Osteocyte (in vitro differentiated cells): ENCODE data around the gene LARGE1. TPM values are rescaled to one million over a fixed set of nuclear protein-coding genes. Genes with fewer than 3 reads are reported as not detected.

Experiments used
- DNase-seq: peaks from one replicate; pipeline ENCODE4 v3.0.0; 2021; ENCODE audit warnings: mixed read lengths; ENCODE audit not compliant: unreplicated experiment; ENCODE audit errors: extremely low spot score
- H3K27ac Mint-ChIP-seq: one replicate; pipeline ENCODE4 v1.8.0; 2021; ENCODE audit warnings: mild to moderate bottlenecking, mixed read lengths; ENCODE audit not compliant: unreplicated experiment
- H3K27me3 Mint-ChIP-seq: one replicate; pipeline ENCODE4 v1.8.0; 2021; ENCODE audit warnings: mixed read lengths; ENCODE audit not compliant: unreplicated experiment
- H3K36me3 Mint-ChIP-seq: one replicate; pipeline ENCODE4 v1.8.0; 2021; ENCODE audit warnings: mixed read lengths; ENCODE audit not compliant: unreplicated experiment
- H3K4me1 Mint-ChIP-seq: one replicate; pipeline ENCODE4 v1.8.0; 2021; ENCODE audit warnings: mixed read lengths; ENCODE audit not compliant: unreplicated experiment
- H3K4me3 Mint-ChIP-seq: one replicate; pipeline ENCODE4 v1.8.0; 2021; ENCODE audit warnings: mild to moderate bottlenecking, moderate library complexity, mixed read lengths; ENCODE audit not compliant: unreplicated experiment
- H3K9me3 Mint-ChIP-seq: one replicate; pipeline ENCODE4 v1.8.0; 2021; ENCODE audit warnings: mixed read lengths; ENCODE audit not compliant: unreplicated experiment
- total RNA-seq: library from RNA; stranded (reverse); gene quantifications from 2 replicates; pipeline ENCODE4 v1.2.1, GENCODE V29; 2021
- TF ChIP-seq, protein P1 (sequence below): fragments of 200-600 bp; sonication (generic); IDR thresholded peaks from 2 replicates; pipeline ENCODE4 v1.5.0; 2021; ENCODE audit warnings: antibody characterized with exemption, mild to moderate bottlenecking, moderate library complexity

The LARGE1 gene
- total RNA-seq, 1 donor from 2014 or later = 17.6 TPM

DNA sequence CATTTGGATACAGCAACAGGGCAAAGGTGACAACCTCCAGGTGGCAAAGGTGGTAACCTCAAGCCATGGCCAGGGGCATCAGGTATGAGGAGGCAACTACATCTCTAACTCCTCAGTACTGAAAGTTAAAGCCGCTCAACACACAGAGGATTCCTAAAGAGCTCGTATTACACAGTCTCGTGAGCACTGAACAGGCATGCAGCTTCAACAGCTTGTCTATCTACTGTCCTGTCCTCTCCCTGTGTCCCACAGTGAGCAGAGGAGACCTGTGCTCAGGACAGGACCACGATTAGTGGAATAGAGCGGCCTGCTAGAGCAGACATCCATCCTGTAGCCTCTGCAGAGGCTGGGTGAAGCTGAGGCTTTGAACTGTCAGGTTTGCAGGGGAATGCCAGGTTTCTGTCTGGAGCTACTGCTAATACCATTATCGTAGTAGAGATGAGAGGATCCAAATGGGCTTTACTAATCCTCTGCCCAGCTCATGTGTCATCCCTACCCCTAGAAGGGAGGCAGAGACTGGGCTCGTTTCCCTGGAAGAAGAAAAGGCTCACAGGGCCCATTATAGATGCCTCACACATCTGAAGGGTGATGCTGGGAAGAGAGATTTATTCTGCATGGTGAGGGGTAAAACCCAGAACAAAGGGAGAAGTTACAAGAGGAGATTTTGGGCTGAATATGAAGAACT is 415.2 kb downstream of the LARGE1 start:
- H3K4me1 Mint-ChIP-seq = no peaks in the 10 kb centered on the region
- no peaks in the 10 kb centered on the region for H3K9me3 Mint-ChIP-seq
- no peak overlapping the region for H3K27ac Mint-ChIP-seq
- TF ChIP-seq, protein P1, sequence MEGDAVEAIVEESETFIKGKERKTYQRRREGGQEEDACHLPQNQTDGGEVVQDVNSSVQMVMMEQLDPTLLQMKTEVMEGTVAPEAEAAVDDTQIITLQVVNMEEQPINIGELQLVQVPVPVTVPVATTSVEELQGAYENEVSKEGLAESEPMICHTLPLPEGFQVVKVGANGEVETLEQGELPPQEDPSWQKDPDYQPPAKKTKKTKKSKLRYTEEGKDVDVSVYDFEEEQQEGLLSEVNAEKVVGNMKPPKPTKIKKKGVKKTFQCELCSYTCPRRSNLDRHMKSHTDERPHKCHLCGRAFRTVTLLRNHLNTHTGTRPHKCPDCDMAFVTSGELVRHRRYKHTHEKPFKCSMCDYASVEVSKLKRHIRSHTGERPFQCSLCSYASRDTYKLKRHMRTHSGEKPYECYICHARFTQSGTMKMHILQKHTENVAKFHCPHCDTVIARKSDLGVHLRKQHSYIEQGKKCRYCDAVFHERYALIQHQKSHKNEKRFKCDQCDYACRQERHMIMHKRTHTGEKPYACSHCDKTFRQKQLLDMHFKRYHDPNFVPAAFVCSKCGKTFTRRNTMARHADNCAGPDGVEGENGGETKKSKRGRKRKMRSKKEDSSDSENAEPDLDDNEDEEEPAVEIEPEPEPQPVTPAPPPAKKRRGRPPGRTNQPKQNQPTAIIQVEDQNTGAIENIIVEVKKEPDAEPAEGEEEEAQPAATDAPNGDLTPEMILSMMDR = no peak
- H3K36me3 Mint-ChIP-seq = no peaks in the 10 kb centered on the region
- no peak for DNase-seq
- H3K27me3 Mint-ChIP-seq = no peaks in the 10 kb centered on the region
- no peak overlapping the region for H3K4me3 Mint-ChIP-seq

DNA sequence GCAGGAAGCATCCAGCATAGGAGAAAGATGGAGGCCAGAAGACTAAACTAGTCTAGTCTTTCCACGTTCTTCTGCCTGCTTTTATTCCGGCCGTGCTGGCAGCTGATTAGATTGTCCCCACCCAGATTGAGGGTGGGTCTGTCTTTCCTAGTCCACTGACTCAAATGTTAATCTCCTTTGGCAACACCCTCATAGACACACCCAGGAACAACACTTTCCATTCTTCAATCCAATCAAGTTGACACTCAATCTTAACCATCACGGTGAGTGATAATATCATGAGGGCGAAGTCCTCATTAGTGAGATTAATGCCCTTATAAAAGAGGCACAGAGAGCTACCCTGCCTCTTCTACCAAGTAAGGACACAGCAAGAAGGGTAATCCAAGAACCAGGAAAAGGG is 424.2 kb downstream of the LARGE1 start:
- Mint-ChIP-seq H3K9me3 (no peaks in the 10 kb centered on the region), H3K27me3 (no peaks in the 10 kb centered on the region), H3K27ac (no peak overlapping the region), H3K36me3 (no peaks in the 10 kb centered on the region), H3K4me3 (no peak overlapping the region), H3K4me1 (peaks cover 6% of the 10 kb centered on the region)
- no peak for DNase-seq
- TF ChIP-seq, protein P1 = no peak

DNA sequence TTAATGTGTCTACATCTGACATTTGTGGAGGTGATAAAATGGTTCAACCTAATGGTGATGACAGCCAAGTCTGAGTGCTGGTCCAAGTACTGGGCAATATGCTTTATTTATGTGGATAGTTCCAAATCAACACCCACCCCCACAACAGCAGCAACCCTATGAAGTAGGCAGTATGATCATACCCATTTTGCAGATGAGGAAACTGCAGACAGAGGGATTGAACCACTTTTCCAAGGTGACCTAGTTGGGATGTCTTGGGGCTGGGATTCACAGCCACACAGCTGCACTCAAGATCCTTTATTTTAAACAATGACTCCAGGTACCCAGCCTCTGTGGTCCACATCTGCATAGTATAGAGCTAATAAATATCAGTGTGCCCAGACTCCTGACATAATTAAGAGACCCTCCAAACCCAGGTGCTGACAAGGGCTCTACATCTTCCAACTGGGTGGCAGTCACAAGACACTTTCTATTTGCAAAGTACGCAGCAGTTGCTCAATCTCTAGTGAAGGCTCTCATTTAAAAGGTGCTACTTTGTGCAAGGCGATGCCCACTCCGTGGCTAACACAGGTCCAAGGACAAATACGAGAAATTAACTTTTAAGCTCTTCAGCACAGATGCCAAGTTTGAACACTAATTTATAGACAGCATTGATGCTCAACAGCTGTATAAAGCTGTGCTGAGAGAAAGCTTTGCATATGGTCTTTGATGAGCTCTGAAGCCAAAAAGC is 426.6 kb downstream of the LARGE1 start:
- TF ChIP-seq, protein P1 = no peak
- no peak overlapping the region for H3K27ac Mint-ChIP-seq
- no peaks in the 10 kb centered on the region for H3K36me3 Mint-ChIP-seq
- H3K4me1 Mint-ChIP-seq = peaks cover 6% of the 10 kb centered on the region
- H3K27me3 Mint-ChIP-seq = no peaks in the 10 kb centered on the region
- no peak for DNase-seq
- no peaks in the 10 kb centered on the region for H3K9me3 Mint-ChIP-seq
- no peak overlapping the region for H3K4me3 Mint-ChIP-seq

DNA sequence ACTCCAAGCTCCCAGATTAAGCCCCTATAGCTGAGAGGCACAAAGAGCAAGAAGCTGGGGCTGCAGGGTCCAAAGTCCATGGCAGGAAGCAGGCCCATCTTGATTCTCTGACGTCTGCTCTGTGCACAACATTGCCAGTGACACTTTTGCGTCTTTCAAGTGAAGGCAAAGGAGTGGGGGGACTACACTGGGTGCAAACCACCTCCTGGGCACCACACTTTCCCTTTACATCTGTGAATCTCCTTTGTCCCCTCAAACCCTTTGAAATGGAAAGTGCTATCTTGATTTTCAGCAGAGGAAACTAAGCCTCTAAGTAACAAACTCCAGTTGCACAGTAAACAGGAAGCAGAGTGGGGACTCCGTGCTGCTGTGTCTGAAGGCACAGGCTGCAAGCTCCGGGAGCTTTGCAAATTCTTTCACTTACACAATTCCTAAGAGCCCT is 428.0 kb downstream of the LARGE1 start:
- Mint-ChIP-seq H3K4me3 (no peak overlapping the region), H3K4me1 (peaks cover 6% of the 10 kb centered on the region), H3K27ac (no peak overlapping the region), H3K27me3 (no peaks in the 10 kb centered on the region), H3K36me3 (no peaks in the 10 kb centered on the region), H3K9me3 (no peaks in the 10 kb centered on the region)
- TF ChIP-seq, protein P1 = no peak
- DNase-seq = no peak

DNA sequence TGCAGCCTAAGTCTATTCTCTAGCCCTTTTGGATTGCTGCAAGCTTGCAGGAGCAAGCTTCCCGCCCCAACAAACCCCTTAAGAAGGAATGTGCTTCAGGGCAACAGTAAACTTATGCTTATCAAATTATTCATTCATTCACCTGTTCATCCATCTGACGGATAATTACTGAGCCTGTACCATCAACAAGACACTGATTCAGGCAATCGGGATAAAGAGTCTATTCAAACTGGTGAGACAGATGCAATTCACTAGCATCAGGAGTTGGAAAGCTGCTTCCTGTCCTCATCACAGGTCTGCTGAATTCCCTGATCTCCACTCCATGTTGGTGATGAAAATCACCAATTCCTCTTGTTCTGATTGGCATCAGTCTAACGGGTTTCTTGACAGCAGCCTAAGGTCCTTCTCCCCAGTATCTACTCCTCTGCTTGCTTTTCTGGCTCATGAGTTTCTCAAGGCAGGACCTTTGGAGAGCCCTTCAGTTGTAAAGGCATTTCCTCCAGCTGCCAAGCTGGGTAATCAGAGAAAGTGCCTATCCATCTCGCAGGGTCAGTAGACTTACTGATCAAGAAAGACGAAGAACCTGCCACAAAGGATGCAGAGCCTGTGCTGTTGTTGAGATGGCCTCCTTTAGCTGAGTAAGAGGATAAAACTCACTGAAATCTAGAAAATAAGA is 433.1 kb downstream of the LARGE1 start:
- no peaks in the 10 kb centered on the region for H3K4me1 Mint-ChIP-seq
- TF ChIP-seq, protein P1 = no peak
- H3K27me3 Mint-ChIP-seq = no peaks in the 10 kb centered on the region
- no peaks in the 10 kb centered on the region for H3K9me3 Mint-ChIP-seq
- H3K36me3 Mint-ChIP-seq = no peaks in the 10 kb centered on the region
- no peak for DNase-seq
- H3K4me3 Mint-ChIP-seq = no peak overlapping the region
- no peak overlapping the region for H3K27ac Mint-ChIP-seq
